GM12878 (cell line): ENCODE measurements around the gene SFPQ. TPM values are rescaled to one million over a fixed set of nuclear protein-coding genes. Genes with fewer than 3 reads are reported as not detected.

Experiments used
- ATAC-seq: fragments of 200-7000 bp; cut with Tn5 transposase; 3 replicates; pipeline ENCODE4 v1.9.1; 2020; ENCODE audit warnings: mild to moderate bottlenecking, moderate library complexity
- BruUV-seq: library from RNA; stranded (reverse); fragments of 400-500 nt; replicated peaks from 2 replicates; lab custom pipeline; 2021; lab: Mats Ljungman, UMichigan
- CTCF ChIA-PET: fragments of 300-600 bp; sonication (Branson Sonifier 250); formaldehyde crosslinking; extraction: SDS; loops from one replicate; lab custom pipeline; 2021; ENCODE audit warnings: inconsistent platforms; lab: Yijun Ruan, JAX
- POLR2A ChIA-PET: fragments of 350-600 bp; formaldehyde crosslinking; extraction: SDS; loops from one replicate; lab custom pipeline; 2021; ENCODE audit warnings: inconsistent platforms; lab: Charles Lee
- RAD21 ChIA-PET: fragments of 300-600 bp; sonication (Branson Sonifier 250); formaldehyde crosslinking; loops from one replicate; lab custom pipeline; 2023; ENCODE audit warnings: antibody characterized with exemption; ENCODE audit not compliant: unreplicated experiment; lab: Charles Lee
- SMC1A ChIA-PET: fragments of 300-600 bp; sonication (Branson Sonifier 250); formaldehyde crosslinking; loops from one replicate; lab custom pipeline; 2023; ENCODE audit not compliant: unreplicated experiment, uncharacterized antibody; lab: Charles Lee
- DNase-seq: peaks from one replicate; pipeline ENCODE4 v3.0.0-alpha.2; 2011; ENCODE audit warnings: low read depth, low spot score
- FAIRE-seq: peaks from 3 replicates; lab custom pipeline; 2011; peaks lifted over from hg19 to GRCh38; lab: Jason Lieb, UNC
- H2AFZ ChIP-seq: 2 replicates; pipeline ENCODE4 v1.6.0; 2011; ENCODE audit warnings: low read depth, low read length, control low read depth; ENCODE audit not compliant: control insufficient read depth
- H3K27ac ChIP-seq: 2 replicates; pipeline ENCODE4 v1.5.1; 2011; ENCODE audit warnings: control low read depth; ENCODE audit not compliant: control insufficient read depth, insufficient read depth
- H3K27me3 ChIP-seq, 2 experiments: replicated peaks in 1 of 2; 2 replicates each; pipeline versions ENCODE4 v1.6.0 to v1.6.1; 2011; ENCODE audit warnings: low read length in 1 of 2; ENCODE audit not compliant: control insufficient read depth in 2 of 2, insufficient read depth in 2 of 2
- H3K36me3 ChIP-seq, 2 experiments: 2 replicates each; pipeline ENCODE4 v1.5.1; 2011; ENCODE audit warnings: low read length in 1 of 2; ENCODE audit not compliant: control insufficient read depth in 2 of 2, insufficient read depth in 2 of 2
- H3K4me1 ChIP-seq: 2 replicates; pipeline ENCODE4 v1.6.1; 2011; ENCODE audit warnings: mild to moderate bottlenecking, low read length, moderate library complexity, mixed read lengths; ENCODE audit not compliant: control insufficient read depth, insufficient read depth
- H3K4me2 ChIP-seq: 2 replicates; pipeline ENCODE4 v1.6.0; 2011; ENCODE audit warnings: control low read depth; ENCODE audit not compliant: control insufficient read depth, insufficient read depth
- H3K4me3 ChIP-seq: fragments of 200-600 bp; sonication (generic); 2 replicates; pipeline ENCODE4 v1.5.1; 2016
- H3K79me2 ChIP-seq: 2 replicates; pipeline ENCODE4 v1.6.0; 2011; ENCODE audit warnings: low read length; ENCODE audit not compliant: control insufficient read depth, insufficient read depth
- H3K9ac ChIP-seq: 2 replicates; pipeline ENCODE4 v1.8.0; 2011; ENCODE audit warnings: low read length, control low read depth, mixed read lengths; ENCODE audit not compliant: control insufficient read depth, insufficient read depth
- H3K9me3 ChIP-seq: replicated peaks from 3 replicates; pipeline ENCODE4 v1.5.1; 2011; ENCODE audit warnings: mild to moderate bottlenecking, low read length; ENCODE audit not compliant: control insufficient read depth, insufficient read depth
- H4K20me1 ChIP-seq: 2 replicates; pipeline ENCODE4 v1.6.0; 2011; ENCODE audit not compliant: control insufficient read depth, insufficient read depth
- ATF7 ChIP-seq: fragments of 450-650 bp; IDR thresholded peaks from 2 replicates; pipeline ENCODE4 v1.6.1; 2016; ENCODE audit warnings: low read depth, mild to moderate bottlenecking
- BHLHE40 ChIP-seq, 2 experiments: fragments of 450-650 bp in 1 of 2; IDR thresholded peaks; 2 replicates each; pipeline ENCODE4 v1.6.1; 2011 to 2017; ENCODE audit warnings: low read depth in 2 of 2, borderline replicate concordance in 1 of 2, improper control_type of control experiment in 1 of 2, low read length in 1 of 2, mild to moderate bottlenecking in 1 of 2
- MLLT1 ChIP-seq: fragments of 450-650 bp; IDR thresholded peaks from 2 replicates; pipeline ENCODE4 v1.6.1; 2016; ENCODE audit warnings: mild to moderate bottlenecking
- MTA3 ChIP-seq: IDR thresholded peaks from 2 replicates; pipeline ENCODE4 v1.6.1; 2012; ENCODE audit warnings: low read length, inconsistent platforms, borderline replicate concordance
- RB1 ChIP-seq: fragments of 450-650 bp; formaldehyde crosslinking; IDR thresholded peaks from 2 replicates; pipeline ENCODE4 v1.6.1; 2017; ENCODE audit warnings: mild to moderate bottlenecking, borderline replicate concordance
- SIX5 ChIP-seq: IDR thresholded peaks from 2 replicates; pipeline ENCODE4 v1.6.1; 2011; ENCODE audit warnings: mild to moderate bottlenecking, low read depth, low read length, moderate library complexity; ENCODE audit not compliant: severe bottlenecking
- SPI1 ChIP-seq: IDR thresholded peaks from 2 replicates; pipeline ENCODE4 v1.6.1; 2011; ENCODE audit warnings: low read depth, mild to moderate bottlenecking, low read length, moderate library complexity, borderline replicate concordance; ENCODE audit not compliant: insufficient read depth
- SUZ12 ChIP-seq: fragments of 200-600 bp; sonication (generic); IDR thresholded peaks from one replicate; pipeline ENCODE4 v1.6.1; 2018; ENCODE audit warnings: antibody characterized with exemption, mild to moderate bottlenecking; ENCODE audit not compliant: unreplicated experiment
- ZNF687 ChIP-seq: fragments of 450-650 bp; IDR thresholded peaks from 2 replicates; pipeline ENCODE4 v1.6.1; 2017; ENCODE audit warnings: mild to moderate bottlenecking, moderate library complexity
- WGBS: methylation state at CpG from one replicate; pipeline ENCODE4 v1.1.6; 2016; ENCODE audit warnings: low lambda C conversion rate; ENCODE audit not compliant: insufficient replicate concordance, insufficient coverage; ENCODE audit errors: missing lambda C conversion rate; 5-methylcytosine and 5-hydroxymethylcytosine counted together
- in situ Hi-C: fragments of 300-500 bp; cut with MboI; formaldehyde crosslinking; loops from 9 replicates; pipeline ENCODE4 v1.14.3; 2018; ENCODE audit warnings: mixed read lengths
- intact Hi-C: fragments of 100-400 bp; cut with micrococcal nuclease; formaldehyde crosslinking; loops from one replicate; pipeline ENCODE4 v1.14.2; 2022; ENCODE audit not compliant: unreplicated experiment
- polyA plus RNA-seq, 11 experiments: library from polyadenylated mRNA; depleted of rRNA in 4 of 11; unstranded in 6 of 11; stranded (reverse) in 5 of 11; fragments of >200 nt; fragmentation: Nextera tagmentation in 4 of 11; fragmentation: Illumina TruSeq in 1 of 11; extraction: Ambion mirVana in 4 of 11; extraction: Trizol in 1 of 11; gene quantifications; 1 replicate in 1 of 11; 2 replicates in 10 of 11; pipeline versions ENCODE4 v1.2.1 to v1.2.3, GENCODE V29; 2011 to 2016; ENCODE audit warnings: inconsistent platforms in 2 of 11, missing spikeins in 2 of 11, low read depth in 1 of 11
- total RNA-seq, 4 experiments: library from RNA; depleted of rRNA in 3 of 4; stranded (reverse); fragments of >200 nt in 3 of 4; fragmentation: Illumina TruSeq in 1 of 4; extraction: Trizol in 1 of 4; gene quantifications; 2 replicates each; pipeline versions ENCODE4 v1.2.1 to v1.2.3, GENCODE V29; 2013 to 2021

The SFPQ gene
- total and polyA plus RNA-seq, 10 of the 15 experiments (the other 5 are each of a cell fraction or from before 2014, with no cell fraction given), result 78.5 to 559 (median 199) TPM

- TF ChIP-seq ZNF687 (no peak), RB1 (no peak), MTA3 (no peak)
Measured at GRCh38 chr1:35229587-35230360, 36.8 kb upstream of the SFPQ start (continued).

GRCh38 chr1:35226546-35226945 lies 33.6 kb upstream of the SFPQ start:
- Histone ChIP-seq H3K4me1 (peaks cover 5% of the 10 kb centered on the region; the same call in 1 of the 2 replicates), H3K4me3 (no peak overlapping the region), H4K20me1 (no peaks in the 10 kb centered on the region), H3K27ac (no peak overlapping the region), H3K36me3 (no peaks in the 10 kb centered on the region), H3K9ac (no peak overlapping the region), H3K27me3 (no peaks in the 10 kb centered on the region), H2AFZ (no peak overlapping the region), H3K79me2 (no peaks in the 10 kb centered on the region), H3K4me2 (no peak overlapping the region), H3K9me3 (no peaks in the 10 kb centered on the region)
- TF ChIP-seq SUZ12 (no peak), SPI1 (peak; percentile 69; the same call in 1 of the 2 replicates), MLLT1 (no peak), BHLHE40 (IDR thresholded peaks at IDR 0.05; ENCODE audit: borderline replicate concordance in 1 of 2, low read depth in 2 of 2, low read length in 1 of 2) (no peak), SIX5 (no peak), ATF7 (no peak)
- RAD21 ChIA-PET, result interaction anchor here (1.4 to 1.5 kb wide), 2 partner anchors 25 to 41 kb away, joined by 3 to 5 read pairs; no protein-coding TSS in a partner anchor
- BruUV-seq, result no TSS peak
- CTCF ChIA-PET, result interaction anchor here (0.7 to 2.1 kb wide), 3 partner anchors 24 to 41 kb away, joined by 3 to 6 read pairs (median 3); no protein-coding TSS in a partner anchor
- WGBS, result 35% methylated on average over 2 of the region's 2 CpGs
- intact Hi-C loops, result no loop called here
- SMC1A ChIA-PET, result interaction anchor here (0.6 to 2.1 kb wide), 4 partner anchors 24 to 311 kb away, joined by 3 to 10 read pairs (median 4); no protein-coding TSS in a partner anchor
- in situ Hi-C loops, result no loop called here
- ATAC-seq (no peak), DNase-seq (no peak), FAIRE-seq (no peak)
- POLR2A ChIA-PET, result interaction anchor here (0.6 kb wide), 1 partner anchor 25 kb away, joined by 3 read pairs; no protein-coding TSS in a partner anchor
